OCI-LY7 (cell line): ENCODE results near the gene HJURP. TPM values are rescaled to one million over a fixed set of nuclear protein-coding genes. Genes with fewer than 3 reads are reported as not detected.

Experiments used
- BruUV-seq: library from RNA; stranded (reverse); fragments of 400-500 nt; replicated peaks from 2 replicates; lab custom pipeline; 2021; lab: Mats Ljungman, UMichigan
- CTCF ChIA-PET: fragments of 300-600 bp; sonication (Branson Sonifier 250); formaldehyde crosslinking; loops from one replicate; lab custom pipeline; 2022; ENCODE audit warnings: antibody characterized with exemption; ENCODE audit not compliant: unreplicated experiment; lab: Charles Lee
- POLR2A ChIA-PET: fragments of 300-600 bp; sonication (Branson Sonifier 250); formaldehyde crosslinking; loops from one replicate; lab custom pipeline; 2022; ENCODE audit warnings: antibody characterized with exemption; lab: Charles Lee
- DNase-seq: peaks from one replicate; pipeline ENCODE4 v3.0.0-alpha.2; 2015; ENCODE audit warnings: low spot score
- H2AFZ ChIP-seq: fragments of 200-600 bp; sonication (generic), shearing (Covaris generic); 2 replicates; pipeline ENCODE4 v1.6.1; 2014; ENCODE audit warnings: mild to moderate bottlenecking, antibody characterized with exemption, low read length, moderate library complexity
- H3K27ac ChIP-seq: fragments of 200-600 bp; sonication (generic); 2 replicates; pipeline ENCODE4 v1.5.1; 2014; ENCODE audit warnings: mixed run types, low read depth, mild to moderate bottlenecking, moderate library complexity, low read length, inconsistent platforms; ENCODE audit not compliant: poor library complexity, severe bottlenecking
- H3K36me3 ChIP-seq: fragments of 200-600 bp; sonication (generic); 2 replicates; pipeline ENCODE4 v1.6.1; 2014; ENCODE audit warnings: mild to moderate bottlenecking, antibody characterized with exemption, low read length, moderate library complexity, mixed read lengths; ENCODE audit not compliant: insufficient read depth
- H3K4me1 ChIP-seq: fragments of 200-600 bp; sonication (generic); 2 replicates; pipeline ENCODE4 v1.5.1; 2014; ENCODE audit warnings: mild to moderate bottlenecking, low read length; ENCODE audit not compliant: insufficient read depth, poor library complexity, severe bottlenecking
- H3K4me2 ChIP-seq: fragments of 200-600 bp; sonication (generic); 2 replicates; pipeline ENCODE4 v1.6.1; 2014; ENCODE audit warnings: mild to moderate bottlenecking, low read length
- H3K4me3 ChIP-seq: fragments of 200-600 bp; sonication (generic); 2 replicates; pipeline ENCODE4 v1.5.1; 2014; ENCODE audit warnings: mild to moderate bottlenecking, low read depth, low read length; ENCODE audit not compliant: poor library complexity, severe bottlenecking
- H3K79me2 ChIP-seq: fragments of 200-600 bp; sonication (generic); 2 replicates; pipeline ENCODE4 v1.6.1; 2016; ENCODE audit warnings: low read depth, mild to moderate bottlenecking, low read length, moderate library complexity, mixed read lengths; ENCODE audit not compliant: insufficient read depth
- H3K9me2 ChIP-seq: fragments of 200-600 bp; sonication (generic); 2 replicates; pipeline ENCODE4 v1.6.1; 2016; ENCODE audit warnings: mild to moderate bottlenecking, low read length, mixed read lengths; ENCODE audit not compliant: insufficient read depth
- H3K9me3 ChIP-seq: fragments of 200-600 bp; sonication (generic); 2 replicates; pipeline ENCODE4 v1.6.1; 2014; ENCODE audit warnings: mild to moderate bottlenecking, mixed run types, low read length, mixed read lengths
- H4K20me1 ChIP-seq: fragments of 200-600 bp; sonication (generic); 2 replicates; pipeline ENCODE4 v1.6.1; 2014; ENCODE audit warnings: mild to moderate bottlenecking, antibody characterized with exemption, low read length, moderate library complexity, mixed read lengths; ENCODE audit not compliant: insufficient read depth
- EZH2phosphoT487 ChIP-seq: fragments of 200-600 bp; sonication (generic); IDR thresholded peaks from 2 replicates; pipeline ENCODE4 v1.6.1; 2018; ENCODE audit warnings: low read depth, borderline replicate concordance, mild to moderate bottlenecking, mixed run types, antibody characterized with exemption, low read length, moderate library complexity, mixed read lengths
- intact Hi-C: fragments of 100-400 bp; cut with micrococcal nuclease; formaldehyde crosslinking; loops from one replicate; pipeline ENCODE4 v1.10.0; 2022; ENCODE audit not compliant: unreplicated experiment
- total RNA-seq, 2 experiments: library from RNA; depleted of rRNA in 1 of 2; stranded (reverse); fragments of >200 nt in 1 of 2; shearing (Covaris generic) in 1 of 2; gene quantifications; 2 replicates each; pipeline ENCODE4 v1.2.3, GENCODE V29; 2014 to 2022
- TF ChIP-seq, protein P1 (sequence below): fragments of 200-600 bp; sonication (generic); conservative IDR thresholded peaks from 2 replicates; pipeline ENCODE4 v1.5.1; 2014; ENCODE audit warnings: mild to moderate bottlenecking, antibody characterized with exemption, low read length, moderate library complexity, mixed read lengths

Gene HJURP
- total RNA-seq, 2 experiments from 2014 or later = 94.3 to 122 TPM

DNA sequence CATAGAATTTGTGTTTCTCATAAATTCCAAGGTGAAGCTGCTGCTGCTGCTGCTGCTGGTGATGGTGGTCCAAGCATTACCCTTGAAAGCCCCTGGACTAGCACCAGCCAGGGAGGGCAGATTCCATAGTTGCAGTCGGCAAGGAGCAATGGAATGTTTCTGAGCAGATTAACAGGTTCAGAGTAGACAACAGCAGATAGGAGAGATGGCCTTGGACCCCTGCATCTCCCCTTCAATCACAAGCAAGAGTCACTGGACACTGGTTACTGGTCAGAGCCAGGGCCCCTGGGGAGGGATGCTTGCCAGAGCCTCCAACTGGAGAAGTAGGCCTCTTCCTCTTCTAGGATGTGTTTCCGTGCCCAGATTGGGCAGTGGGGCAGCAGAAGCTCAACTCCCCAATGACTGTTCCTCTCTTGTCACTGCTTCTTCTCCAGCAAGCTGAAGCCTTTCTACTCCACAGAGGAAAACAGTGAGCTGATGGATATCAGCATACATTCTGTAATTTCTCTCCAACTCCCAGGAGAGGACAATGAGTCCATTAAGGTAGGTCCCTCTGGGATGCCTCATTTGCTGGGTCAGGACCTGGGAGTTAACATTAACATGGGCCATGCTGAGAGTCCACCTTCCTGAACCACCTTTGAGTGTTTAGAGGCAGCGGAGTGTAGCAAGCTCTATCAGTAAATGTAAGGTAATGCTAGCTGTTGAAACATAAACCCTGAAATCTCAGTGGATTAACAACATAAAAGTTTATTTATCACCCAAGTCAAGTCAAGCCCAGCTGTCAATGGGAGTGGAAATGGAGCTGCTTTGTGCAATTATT is 40.9 kb downstream of the HJURP start:
- CTCF ChIA-PET = interaction anchor here (0.6 kb wide), 1 partner anchor 530 kb away, joined by 3 read pairs; no protein-coding TSS in a partner anchor
- H3K27ac ChIP-seq = no peak overlapping the region
- H3K9me2 ChIP-seq = no peaks in the 10 kb centered on the region
- intact Hi-C loops = no loop called here
- H3K9me3 ChIP-seq = no peaks in the 10 kb centered on the region
- no TSS peak for BruUV-seq
- no peaks in the 10 kb centered on the region for H4K20me1 ChIP-seq
- no peaks in the 10 kb centered on the region for H3K36me3 ChIP-seq
- no peaks in the 10 kb centered on the region for H3K79me2 ChIP-seq
- H3K4me1 ChIP-seq = no peaks in the 10 kb centered on the region
- H2AFZ ChIP-seq = no peak overlapping the region
- TF ChIP-seq EZH2phosphoT487 = no peak
- TF ChIP-seq, protein P1, sequence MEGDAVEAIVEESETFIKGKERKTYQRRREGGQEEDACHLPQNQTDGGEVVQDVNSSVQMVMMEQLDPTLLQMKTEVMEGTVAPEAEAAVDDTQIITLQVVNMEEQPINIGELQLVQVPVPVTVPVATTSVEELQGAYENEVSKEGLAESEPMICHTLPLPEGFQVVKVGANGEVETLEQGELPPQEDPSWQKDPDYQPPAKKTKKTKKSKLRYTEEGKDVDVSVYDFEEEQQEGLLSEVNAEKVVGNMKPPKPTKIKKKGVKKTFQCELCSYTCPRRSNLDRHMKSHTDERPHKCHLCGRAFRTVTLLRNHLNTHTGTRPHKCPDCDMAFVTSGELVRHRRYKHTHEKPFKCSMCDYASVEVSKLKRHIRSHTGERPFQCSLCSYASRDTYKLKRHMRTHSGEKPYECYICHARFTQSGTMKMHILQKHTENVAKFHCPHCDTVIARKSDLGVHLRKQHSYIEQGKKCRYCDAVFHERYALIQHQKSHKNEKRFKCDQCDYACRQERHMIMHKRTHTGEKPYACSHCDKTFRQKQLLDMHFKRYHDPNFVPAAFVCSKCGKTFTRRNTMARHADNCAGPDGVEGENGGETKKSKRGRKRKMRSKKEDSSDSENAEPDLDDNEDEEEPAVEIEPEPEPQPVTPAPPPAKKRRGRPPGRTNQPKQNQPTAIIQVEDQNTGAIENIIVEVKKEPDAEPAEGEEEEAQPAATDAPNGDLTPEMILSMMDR = no peak
- POLR2A ChIA-PET = interaction anchor here (0.5 kb wide), 1 partner anchor 14 kb away, joined by 3 read pairs; no protein-coding TSS in a partner anchor
- no peak overlapping the region for H3K4me2 ChIP-seq
- DNase-seq = no peak
- H3K4me3 ChIP-seq = no peak overlapping the region

DNA sequence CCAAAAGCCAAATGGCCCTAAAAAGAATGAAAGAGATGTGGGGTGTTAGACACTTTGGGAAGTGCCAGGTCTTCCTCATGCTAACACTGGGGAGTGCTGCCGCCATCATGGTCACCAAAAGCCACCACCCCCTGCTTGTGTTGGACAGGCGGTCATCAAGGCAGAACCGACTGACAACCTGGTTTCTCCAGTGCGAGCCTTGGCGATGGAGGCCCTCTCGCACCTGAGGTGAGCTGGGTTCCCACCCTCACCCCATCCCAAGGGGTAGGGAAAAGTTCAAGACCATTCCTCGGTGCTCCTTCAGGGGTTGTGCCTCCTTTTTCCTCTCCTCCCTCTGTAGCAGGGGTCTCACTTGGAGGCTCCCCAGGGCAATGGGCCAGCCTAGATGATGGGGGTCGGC is 42.6 kb downstream of the HJURP start:
- Histone ChIP-seq H3K36me3 (no peaks in the 10 kb centered on the region), H3K4me3 (no peak overlapping the region), H3K79me2 (no peaks in the 10 kb centered on the region), H3K27ac (no peak overlapping the region), H4K20me1 (no peaks in the 10 kb centered on the region), H3K9me2 (no peaks in the 10 kb centered on the region), H3K9me3 (no peaks in the 10 kb centered on the region), H3K4me1 (no peaks in the 10 kb centered on the region), H2AFZ (no peak overlapping the region), H3K4me2 (no peak overlapping the region)
- TF ChIP-seq, protein P1 = no peak
- TF ChIP-seq EZH2phosphoT487 = no peak
- intact Hi-C loops = no loop called here
- ChIA-PET POLR2A (no interaction called here), CTCF (no interaction called here)
- DNase-seq = no peak
- BruUV-seq = no TSS peak

DNA sequence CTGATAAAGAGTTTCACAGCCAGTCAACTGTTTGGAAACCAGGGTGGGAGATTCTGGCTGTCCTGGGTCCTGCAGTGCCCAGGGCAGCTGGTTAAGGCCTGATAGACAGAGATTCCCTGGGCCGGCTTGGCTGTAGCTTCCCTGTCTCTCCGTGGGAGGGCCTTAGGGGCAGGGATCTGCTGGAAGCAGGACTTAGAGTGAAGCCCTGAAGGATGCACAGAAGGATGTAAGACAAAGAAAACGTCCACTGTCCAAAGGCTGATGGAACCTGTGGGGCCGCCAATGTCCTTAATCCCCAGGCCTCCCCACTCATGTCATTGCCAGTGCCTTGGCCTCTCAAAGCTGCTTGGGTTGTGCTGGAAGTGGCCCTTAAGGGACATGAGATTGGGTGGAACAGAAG is 43.2 kb downstream of the HJURP start:
- POLR2A ChIA-PET = interaction anchor here (0.6 kb wide), 1 partner anchor 616 kb away, joined by 7 read pairs; no protein-coding TSS in a partner anchor
- BruUV-seq = no TSS peak

More for the DNA sequence above, 43.2 kb downstream of the HJURP start:
- Histone ChIP-seq H4K20me1 (no peaks in the 10 kb centered on the region), H3K36me3 (no peaks in the 10 kb centered on the region), H3K4me1 (no peaks in the 10 kb centered on the region), H3K4me2 (no peak overlapping the region), H3K79me2 (no peaks in the 10 kb centered on the region), H3K9me3 (no peaks in the 10 kb centered on the region), H3K4me3 (no peak overlapping the region), H3K27ac (no peak overlapping the region), H2AFZ (no peak overlapping the region), H3K9me2 (no peaks in the 10 kb centered on the region)
- intact Hi-C loops = no loop called here
- DNase-seq = no peak
- TF ChIP-seq EZH2phosphoT487 = no peak
- TF ChIP-seq, protein P1 = no peak
- CTCF ChIA-PET = no interaction called here
